H9 (cell line): Measurements from ENCODE around the gene CTXN3. TPM values are rescaled to one million over a fixed set of nuclear protein-coding genes. Genes with fewer than 3 reads are reported as not detected.

Experiments
- DNase-seq: peaks from one replicate; pipeline ENCODE4 v3.0.0-alpha.2; 2017
- H2AFZ ChIP-seq: one replicate; pipeline ENCODE4 v1.6.1; 2013; ENCODE audit warnings: mild to moderate bottlenecking, low read length, control low read depth, moderate library complexity
- H2AK5ac ChIP-seq: 2 replicates; pipeline ENCODE4 v1.6.1; 2013; ENCODE audit warnings: low read length, control low read depth, mixed read lengths; ENCODE audit not compliant: insufficient read length
- H2BK120ac ChIP-seq: one replicate; pipeline ENCODE4 v1.6.1; 2013; ENCODE audit warnings: low read depth, mild to moderate bottlenecking, low read length, control low read depth, inconsistent platforms; ENCODE audit not compliant: poor library complexity, severe bottlenecking
- H2BK12ac ChIP-seq: 2 replicates; pipeline ENCODE4 v1.6.1; 2013; ENCODE audit warnings: low read length, control low read depth, mixed read lengths, low read depth; ENCODE audit not compliant: insufficient read length
- H2BK15ac ChIP-seq: 2 replicates; pipeline ENCODE4 v1.6.1; 2013; ENCODE audit warnings: low read depth, low read length, control low read depth
- H2BK20ac ChIP-seq: one replicate; pipeline ENCODE4 v1.6.1; 2013; ENCODE audit warnings: low read depth, mild to moderate bottlenecking, low read length, control low read depth, inconsistent platforms; ENCODE audit not compliant: poor library complexity, severe bottlenecking
- H2BK5ac ChIP-seq: 2 replicates; pipeline ENCODE4 v1.6.1; 2013; ENCODE audit warnings: low read length, control low read depth, mixed read lengths; ENCODE audit not compliant: insufficient read length
- H3K14ac ChIP-seq: 2 replicates; pipeline ENCODE4 v1.6.1; 2013; ENCODE audit warnings: low read length, control low read depth; ENCODE audit not compliant: insufficient read depth
- H3K18ac ChIP-seq: 2 replicates; pipeline ENCODE4 v1.6.1; 2013; ENCODE audit warnings: low read depth, mild to moderate bottlenecking, mixed read lengths, low read length, control low read depth; ENCODE audit not compliant: insufficient read length
- H3K23ac ChIP-seq: 2 replicates; pipeline ENCODE4 v1.6.1; 2013; ENCODE audit warnings: low read length, control low read depth, mixed read lengths, low read depth; ENCODE audit not compliant: insufficient read length
- H3K23me2 ChIP-seq: 2 replicates; pipeline ENCODE4 v1.6.1; 2013; ENCODE audit warnings: low read depth, mild to moderate bottlenecking, mixed read lengths, low read length, control low read depth; ENCODE audit not compliant: insufficient read length, poor library complexity, severe bottlenecking
- H3K27ac ChIP-seq: 2 replicates; pipeline ENCODE4 v1.5.1; 2013; ENCODE audit warnings: low read length, control low read depth, mixed read lengths, low read depth; ENCODE audit not compliant: insufficient read length
- H3K27me3 ChIP-seq: 2 replicates; pipeline ENCODE4 v1.6.1; 2013; ENCODE audit warnings: low read length, control low read depth, inconsistent platforms; ENCODE audit not compliant: insufficient read depth
- H3K4ac ChIP-seq: 2 replicates; pipeline ENCODE4 v1.6.1; 2013; ENCODE audit warnings: low read depth, mild to moderate bottlenecking, control low read depth, inconsistent platforms, low read length, moderate library complexity
- H3K4me1 ChIP-seq: 2 replicates; pipeline ENCODE4 v1.6.1; 2013; ENCODE audit warnings: low read length, control low read depth, inconsistent platforms; ENCODE audit not compliant: insufficient read depth
- H3K4me2 ChIP-seq: 2 replicates; pipeline ENCODE4 v1.6.1; 2013; ENCODE audit warnings: low read length, control low read depth, mixed read lengths; ENCODE audit not compliant: insufficient read length, insufficient read depth
- H3K56ac ChIP-seq: 2 replicates; pipeline ENCODE4 v1.6.1; 2013; ENCODE audit warnings: low read depth, mild to moderate bottlenecking, mixed read lengths, low read length, control low read depth; ENCODE audit not compliant: insufficient read length
- H3K79me1 ChIP-seq: 2 replicates; pipeline ENCODE4 v1.6.1; 2013; ENCODE audit warnings: low read depth, mild to moderate bottlenecking, moderate library complexity, low read length, control low read depth, inconsistent platforms; ENCODE audit not compliant: insufficient read depth, poor library complexity, severe bottlenecking
- H3K79me2 ChIP-seq: 2 replicates; pipeline ENCODE4 v1.6.1; 2013; ENCODE audit warnings: low read length, control low read depth, inconsistent platforms; ENCODE audit not compliant: insufficient read depth
- H3K9ac ChIP-seq: 2 replicates; pipeline ENCODE4 v1.6.1; 2013; ENCODE audit warnings: low read length, control low read depth, mixed read lengths; ENCODE audit not compliant: insufficient read length; ENCODE audit errors: extremely low read depth
- H3K9me3 ChIP-seq: one replicate; pipeline ENCODE4 v1.6.1; 2013; ENCODE audit warnings: low read depth, low read length, inconsistent platforms; ENCODE audit not compliant: control insufficient read depth
- H3T11ph ChIP-seq: one replicate; pipeline ENCODE4 v1.6.1; 2013; ENCODE audit warnings: mild to moderate bottlenecking, low read length, control low read depth, inconsistent platforms
- H4K20me1 ChIP-seq: one replicate; pipeline ENCODE4 v1.6.1; 2013; ENCODE audit not compliant: control insufficient read depth, insufficient read length, insufficient read depth
- H4K5ac ChIP-seq: 2 replicates; pipeline ENCODE4 v1.6.1; 2013; ENCODE audit warnings: low read depth, mild to moderate bottlenecking, mixed read lengths, low read length, control low read depth; ENCODE audit not compliant: insufficient read length
- H4K8ac ChIP-seq: replicated peaks from 2 replicates; pipeline ENCODE4 v1.6.1; 2013; ENCODE audit warnings: low read length, control low read depth, mixed read lengths, low read depth; ENCODE audit not compliant: insufficient read length
- H4K91ac ChIP-seq: 2 replicates; pipeline ENCODE4 v1.6.1; 2013; ENCODE audit warnings: low read depth, mild to moderate bottlenecking, moderate library complexity, mixed read lengths, low read length, control low read depth; ENCODE audit not compliant: insufficient read length
- H3K27ac Mint-ChIP-seq, 3 experiments: 2 replicates in 2 of 3; 3 replicates in 1 of 3; pipeline ENCODE4 v1.8.0; 2020 to 2021; ENCODE audit warnings: mixed read lengths in 3 of 3, mild to moderate bottlenecking in 1 of 3, moderate library complexity in 1 of 3
- H3K27me3 Mint-ChIP-seq: 2 replicates; pipeline ENCODE4 v1.8.0; 2021; ENCODE audit warnings: low read depth, mild to moderate bottlenecking, moderate library complexity, mixed read lengths
- H3K36me3 Mint-ChIP-seq, 3 experiments: 2 replicates in 2 of 3; 3 replicates in 1 of 3; pipeline ENCODE4 v1.8.0; 2020 to 2021; ENCODE audit warnings: low read depth in 3 of 3, mixed read lengths in 3 of 3; ENCODE audit not compliant: insufficient read depth in 1 of 3
- H3K4me1 Mint-ChIP-seq, 2 experiments: 2 replicates each; pipeline ENCODE4 v1.8.0; 2020; ENCODE audit warnings: mixed read lengths in 2 of 2
- H3K4me3 Mint-ChIP-seq, 2 experiments: 2 replicates in 1 of 2; 3 replicates in 1 of 2; pipeline ENCODE4 v1.8.0; 2020 to 2021; ENCODE audit warnings: mild to moderate bottlenecking in 2 of 2, mixed read lengths in 2 of 2, moderate library complexity in 1 of 2
- H3K9me3 Mint-ChIP-seq, 2 experiments: 2 replicates in 1 of 2; 3 replicates in 1 of 2; pipeline ENCODE4 v1.8.0; 2020; ENCODE audit warnings: mild to moderate bottlenecking in 2 of 2, mixed read lengths in 2 of 2, moderate library complexity in 1 of 2
- WGBS: extraction: QIAGEN DNeasy Blood & Tissue Kit; methylation state at CpG from one replicate; pipeline ENCODE4 v1.1.7; 2013; ENCODE audit warnings: missing lambda C conversion rate, low lambda C conversion rate, mixed read lengths; ENCODE audit not compliant: insufficient read length; ENCODE audit errors: extremely low coverage; 5-methylcytosine and 5-hydroxymethylcytosine counted together
- total RNA-seq: library from RNA; stranded (reverse); gene quantifications from 2 replicates; pipeline ENCODE4 v1.2.1, GENCODE V29; 2021
- TF ChIP-seq, protein P1 (sequence below): fragments of 200-600 bp; sonication (generic); conservative IDR thresholded peaks from 3 replicates; pipeline ENCODE4 v1.8.0; 2021; ENCODE audit warnings: antibody characterized with exemption, mild to moderate bottlenecking

Gene CTXN3
- total RNA-seq, 1 experiment from 2014 or later: not detected

DNA sequence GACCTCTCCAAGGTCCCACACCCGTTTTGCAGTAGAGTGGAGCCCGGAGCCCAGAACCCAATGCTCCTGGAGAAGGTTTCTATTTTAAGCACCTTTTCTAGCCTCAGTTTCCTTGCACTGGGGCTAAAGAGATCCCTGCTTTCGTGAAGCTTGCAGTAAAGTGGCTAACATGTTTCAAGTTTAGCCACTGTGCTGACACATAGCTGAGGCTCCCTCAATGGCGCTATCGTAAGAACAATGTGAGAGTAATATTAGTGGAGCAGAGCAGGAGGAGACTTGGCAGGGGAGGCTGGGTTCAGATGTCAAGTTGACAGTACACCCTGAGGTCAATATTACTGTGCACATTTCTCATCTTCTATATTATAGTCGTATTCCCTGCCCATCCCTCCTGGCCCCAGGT lies 7.9 kb downstream of the CTXN3 start:
- H4K5ac ChIP-seq: no peak overlapping the region
- Mint-ChIP-seq H3K4me1 (peaks cover 18 to 19% of the 10 kb centered on the region in 2 experiments), H3K4me3 (no peak overlapping the region), H3K36me3 (no peaks in the 10 kb centered on the region), H3K27me3 (no peaks in the 10 kb centered on the region), H3K27ac (no peak overlapping the region), H3K9me3 (no peaks in the 10 kb centered on the region; a peak in 1 of 5 replicates)
- H3K79me1 ChIP-seq: no peaks in the 10 kb centered on the region
- no peak overlapping the region for H2BK120ac ChIP-seq
- no peak overlapping the region for H3T11ph ChIP-seq
- H3K4ac ChIP-seq: no peak overlapping the region
- no peaks in the 10 kb centered on the region for H3K23me2 ChIP-seq
- no peak overlapping the region for H2BK15ac ChIP-seq
- WGBS: no CpG with 5 or more reads among the region's 6 CpGs
- no peak overlapping the region for H2BK12ac ChIP-seq
- H3K18ac ChIP-seq: no peak overlapping the region
- H2AK5ac ChIP-seq: no peak overlapping the region
- no peaks in the 10 kb centered on the region for H3K27me3 ChIP-seq
- no peak overlapping the region for H2AFZ ChIP-seq
- H4K91ac ChIP-seq: no peak overlapping the region
- no peak overlapping the region for H3K4me2 ChIP-seq
- no peak overlapping the region for H2BK20ac ChIP-seq
- no peaks in the 10 kb centered on the region for H4K20me1 ChIP-seq
- no peak overlapping the region for H4K8ac ChIP-seq
- no peaks in the 10 kb centered on the region for H3K9me3 ChIP-seq
- TF ChIP-seq, protein P1, sequence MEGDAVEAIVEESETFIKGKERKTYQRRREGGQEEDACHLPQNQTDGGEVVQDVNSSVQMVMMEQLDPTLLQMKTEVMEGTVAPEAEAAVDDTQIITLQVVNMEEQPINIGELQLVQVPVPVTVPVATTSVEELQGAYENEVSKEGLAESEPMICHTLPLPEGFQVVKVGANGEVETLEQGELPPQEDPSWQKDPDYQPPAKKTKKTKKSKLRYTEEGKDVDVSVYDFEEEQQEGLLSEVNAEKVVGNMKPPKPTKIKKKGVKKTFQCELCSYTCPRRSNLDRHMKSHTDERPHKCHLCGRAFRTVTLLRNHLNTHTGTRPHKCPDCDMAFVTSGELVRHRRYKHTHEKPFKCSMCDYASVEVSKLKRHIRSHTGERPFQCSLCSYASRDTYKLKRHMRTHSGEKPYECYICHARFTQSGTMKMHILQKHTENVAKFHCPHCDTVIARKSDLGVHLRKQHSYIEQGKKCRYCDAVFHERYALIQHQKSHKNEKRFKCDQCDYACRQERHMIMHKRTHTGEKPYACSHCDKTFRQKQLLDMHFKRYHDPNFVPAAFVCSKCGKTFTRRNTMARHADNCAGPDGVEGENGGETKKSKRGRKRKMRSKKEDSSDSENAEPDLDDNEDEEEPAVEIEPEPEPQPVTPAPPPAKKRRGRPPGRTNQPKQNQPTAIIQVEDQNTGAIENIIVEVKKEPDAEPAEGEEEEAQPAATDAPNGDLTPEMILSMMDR: no peak
- no peak for DNase-seq
- no peak overlapping the region for H3K14ac ChIP-seq
- no peak overlapping the region for H3K23ac ChIP-seq
- H3K79me2 ChIP-seq: no peaks in the 10 kb centered on the region
- peaks cover 4% of the 10 kb centered on the region; the same call in 1 of the 2 replicates for H3K4me1 ChIP-seq
- H2BK5ac ChIP-seq: no peak overlapping the region
- H3K56ac ChIP-seq: no peak overlapping the region
- H3K27ac ChIP-seq: no peak overlapping the region
- H3K9ac ChIP-seq: no peak overlapping the region
